ENCODE results near the gene UTP15. TPM values are rescaled to one million over a fixed set of nuclear protein-coding genes. Genes with fewer than 3 reads are reported as not detected.

UTP15 gene
- total RNA-seq, 1 donor from 2014 or later, result 20.9 TPM

Other genes starting within 250 kb of the UTP15 start
- not detected for gene FOXD1, start 117.0 kb upstream of the UTP15 start, total RNA-seq
- gene BTF3, start 67.3 kb upstream of the UTP15 start, total RNA-seq, result 537 TPM
- gene ANKRA2, start 104 bp upstream of the UTP15 start, total RNA-seq, result 45.4 TPM
- gene ARHGEF28, start 60.5 kb downstream of the UTP15 start, total RNA-seq, result 41.0 TPM